GM21723 (cell line): ENCODE measurements around the gene TOMM22.

Experiments used
- ATAC-seq: cut with Tn5 transposase; IDR thresholded peaks from one replicate; pipeline ENCODE4 v1.9.1; 2021; ENCODE audit warnings: mild to moderate bottlenecking, moderate library complexity; ENCODE audit not compliant: unreplicated experiment

The TOMM22 gene

DNA sequence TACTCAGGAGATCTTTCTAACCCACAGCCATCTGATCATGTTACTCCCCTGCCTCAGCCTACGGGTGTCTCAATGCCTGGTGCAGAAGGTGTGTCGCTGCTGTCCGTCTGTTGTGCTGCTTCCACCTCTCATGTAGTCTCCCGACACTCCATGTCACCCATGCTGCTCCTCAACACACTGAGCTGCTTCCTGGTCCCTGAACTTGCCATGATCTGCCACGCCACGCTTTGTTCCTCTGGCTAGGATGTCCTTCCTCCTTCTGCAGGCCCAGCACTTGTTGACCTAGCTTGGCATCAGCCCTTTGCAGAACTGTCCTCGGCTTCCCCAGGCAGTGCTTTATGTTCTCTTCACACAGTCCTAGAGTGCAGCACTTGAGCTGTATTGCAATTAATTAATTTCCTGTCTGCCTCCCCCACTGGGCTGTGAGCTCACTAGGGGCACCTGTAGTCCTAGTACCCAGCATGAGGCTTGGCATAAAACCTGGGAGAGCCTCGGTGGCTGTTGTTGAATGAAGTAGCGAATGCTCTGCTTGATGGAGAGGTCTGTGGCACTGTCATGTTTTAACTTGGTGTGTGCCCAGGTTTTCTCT lies 33.5 kb downstream of the TOMM22 start:
- no peak for ATAC-seq

DNA sequence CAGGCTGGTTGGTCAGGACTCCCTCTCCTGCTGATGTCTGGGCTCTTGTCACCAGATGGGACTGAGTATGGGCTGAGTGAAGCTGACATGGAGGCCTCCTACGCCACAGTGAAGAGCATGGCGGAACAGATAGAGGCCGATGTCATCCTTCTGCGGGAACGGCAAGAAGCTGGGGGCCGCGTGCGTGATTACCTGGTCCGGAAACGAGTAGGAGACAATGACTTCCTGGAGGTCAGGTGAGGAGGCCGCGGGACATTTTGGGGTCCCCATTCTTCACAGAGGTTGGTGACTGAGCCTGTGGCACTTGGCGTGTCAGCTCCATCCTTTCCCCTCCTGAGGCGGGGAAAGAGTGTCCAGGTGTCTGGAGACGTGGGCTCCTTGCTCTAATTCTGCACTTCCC lies 34.1 kb downstream of the TOMM22 start:
- ATAC-seq: no peak

DNA sequence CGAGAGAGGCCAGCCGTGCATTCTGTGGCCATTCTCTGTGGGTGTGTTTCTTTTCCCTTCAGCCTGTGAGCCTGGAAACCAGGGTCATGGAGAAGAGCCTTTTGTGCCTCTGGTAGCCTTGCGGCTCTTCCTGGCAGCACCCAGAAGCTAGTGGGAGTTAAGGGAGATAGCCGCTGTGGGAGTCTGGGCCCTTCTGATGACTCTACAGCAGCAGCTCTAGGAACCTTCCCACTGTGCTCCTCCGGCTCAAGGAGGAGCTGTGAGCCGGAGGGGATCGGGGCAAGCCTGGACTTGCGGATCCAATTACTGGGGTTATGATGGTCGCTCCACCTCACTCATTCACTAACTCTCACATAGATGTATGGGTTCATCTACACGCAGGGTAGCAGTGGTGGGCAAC lies 34.5 kb downstream of the TOMM22 start:
- ATAC-seq: no peak

DNA sequence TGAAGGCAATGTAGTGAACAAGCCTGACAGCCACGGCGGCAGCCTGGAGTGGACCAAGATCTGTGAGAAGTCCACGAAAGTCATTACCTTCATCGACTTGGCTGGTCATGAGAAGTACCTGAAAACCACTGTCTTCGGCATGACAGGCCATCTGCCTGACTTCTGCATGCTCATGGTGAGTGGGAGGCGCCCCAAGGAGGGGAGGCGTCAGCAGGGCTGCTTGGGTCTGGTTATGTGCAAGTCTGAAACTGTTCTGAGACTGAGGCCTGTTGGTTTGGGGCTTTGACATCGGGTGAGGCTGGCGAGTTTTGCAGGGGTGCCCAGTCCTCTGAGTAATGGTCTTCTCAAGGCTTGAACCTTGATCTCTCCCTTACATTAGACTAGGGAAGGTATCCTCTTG lies 35.1 kb downstream of the TOMM22 start:
- ATAC-seq: no peak

DNA sequence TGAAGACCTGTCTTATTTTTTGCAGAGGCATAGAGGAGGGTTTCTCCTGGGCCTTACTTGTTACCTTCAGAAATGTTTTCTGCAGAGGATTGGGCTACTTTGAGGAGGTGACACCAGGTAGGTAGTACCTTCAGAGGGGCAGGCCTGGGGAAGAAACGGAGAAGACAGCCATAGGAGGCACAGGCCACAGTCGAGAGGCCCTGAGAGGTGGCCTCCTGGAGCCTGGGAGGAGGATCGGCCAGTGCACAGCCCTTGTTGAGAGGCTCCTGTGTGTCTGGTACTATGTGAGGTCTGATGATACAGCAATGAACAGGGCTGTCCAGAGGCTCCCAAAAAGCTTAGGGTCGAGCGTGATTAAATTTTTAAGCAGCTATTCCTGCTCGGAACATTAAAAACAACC lies 35.5 kb downstream of the TOMM22 start:
- ATAC-seq: no peak

DNA sequence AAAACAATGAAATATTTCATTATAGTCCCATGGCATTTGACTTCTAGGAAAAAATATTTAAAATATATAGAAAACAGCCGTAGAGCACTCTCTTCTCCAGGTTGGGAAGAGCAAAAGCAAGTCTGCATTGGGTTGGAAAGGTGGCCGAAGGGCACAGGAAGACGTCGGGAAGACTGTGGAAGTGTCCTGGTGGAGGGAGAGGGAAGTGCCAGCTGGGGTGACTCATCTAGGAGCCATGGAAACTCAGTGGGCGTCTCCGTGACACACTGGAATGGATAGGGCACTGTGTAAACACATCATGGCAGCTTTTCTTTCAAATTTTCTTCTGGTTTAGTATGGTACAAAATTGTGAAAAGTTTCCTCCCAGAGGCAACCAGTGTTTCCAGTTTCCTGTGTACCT lies 36.7 kb downstream of the TOMM22 start:
- ATAC-seq: no peak

DNA sequence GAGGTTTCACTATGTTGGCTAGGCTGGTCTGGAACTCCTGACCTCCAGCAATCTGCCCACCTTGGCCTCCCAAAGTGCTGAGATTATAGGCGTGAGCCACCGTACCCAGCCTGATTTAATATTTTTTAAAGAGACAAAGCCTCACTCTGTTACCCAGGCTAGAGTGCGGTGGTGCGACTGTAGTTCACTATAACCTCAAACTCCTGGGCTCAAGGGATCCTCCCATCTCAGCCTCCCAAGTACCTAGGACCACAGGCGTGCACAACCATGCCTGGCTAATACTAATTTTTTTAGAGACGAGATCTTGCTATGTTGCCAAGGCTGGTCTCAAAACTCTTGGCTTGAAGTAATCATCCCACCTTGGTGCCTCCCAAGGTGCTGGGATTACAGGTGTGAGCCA lies 37.4 kb downstream of the TOMM22 start:
- no peak for ATAC-seq

DNA sequence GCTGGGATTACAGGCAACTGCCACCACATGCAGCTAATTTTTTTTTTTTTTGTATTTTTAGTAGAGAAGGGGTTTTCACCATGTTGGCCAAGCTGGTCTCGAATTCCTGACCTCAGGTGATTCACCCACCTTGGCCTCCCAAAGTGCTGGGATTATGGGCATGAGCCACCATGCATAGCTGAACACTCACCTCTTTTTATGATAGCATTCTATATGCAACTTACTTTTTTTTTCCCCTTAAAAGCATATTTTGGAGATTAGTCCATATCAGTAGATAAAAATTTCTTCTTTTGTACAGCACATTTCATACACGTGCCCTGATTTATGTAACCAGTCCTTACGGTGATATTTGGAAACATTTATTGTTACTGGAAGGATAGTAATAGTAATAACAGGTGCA lies 38.6 kb downstream of the TOMM22 start:
- no peak for ATAC-seq

DNA sequence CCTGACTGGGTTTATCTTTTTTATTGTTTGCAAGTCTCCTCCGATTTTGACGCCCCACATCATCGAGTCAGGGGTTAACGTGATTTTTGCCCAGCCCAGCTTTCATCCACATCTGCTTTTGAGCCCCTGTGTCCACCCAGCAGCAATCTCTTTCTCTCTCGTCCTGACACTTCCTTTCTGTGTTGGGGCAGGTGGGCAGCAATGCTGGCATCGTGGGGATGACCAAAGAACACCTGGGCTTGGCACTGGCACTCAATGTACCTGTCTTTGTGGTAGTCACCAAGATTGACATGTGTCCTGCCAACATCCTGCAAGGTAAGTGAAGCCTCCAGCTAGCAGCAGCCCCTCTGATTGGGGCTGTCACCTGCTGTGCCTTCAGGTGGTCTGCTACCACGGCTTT lies 39.8 kb downstream of the TOMM22 start:
- ATAC-seq: no peak

DNA sequence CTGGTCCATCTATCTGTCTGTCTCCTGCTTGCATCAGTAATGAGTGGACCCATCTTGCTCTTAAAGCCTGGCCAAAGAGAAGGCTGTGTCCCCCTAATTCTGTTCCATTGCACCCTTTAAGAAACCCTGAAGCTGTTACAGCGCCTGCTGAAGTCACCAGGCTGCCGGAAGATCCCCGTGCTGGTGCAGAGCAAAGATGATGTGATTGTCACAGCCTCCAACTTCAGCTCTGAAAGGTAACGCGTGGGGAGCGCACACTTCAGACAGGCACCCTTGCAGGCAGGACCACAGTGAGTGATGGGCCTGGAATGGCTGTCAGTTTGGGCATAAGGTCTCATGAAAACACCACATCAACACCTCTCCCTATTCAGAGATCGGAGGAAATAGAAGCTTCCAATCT lies 42.4 kb downstream of the TOMM22 start:
- ATAC-seq: no peak

DNA sequence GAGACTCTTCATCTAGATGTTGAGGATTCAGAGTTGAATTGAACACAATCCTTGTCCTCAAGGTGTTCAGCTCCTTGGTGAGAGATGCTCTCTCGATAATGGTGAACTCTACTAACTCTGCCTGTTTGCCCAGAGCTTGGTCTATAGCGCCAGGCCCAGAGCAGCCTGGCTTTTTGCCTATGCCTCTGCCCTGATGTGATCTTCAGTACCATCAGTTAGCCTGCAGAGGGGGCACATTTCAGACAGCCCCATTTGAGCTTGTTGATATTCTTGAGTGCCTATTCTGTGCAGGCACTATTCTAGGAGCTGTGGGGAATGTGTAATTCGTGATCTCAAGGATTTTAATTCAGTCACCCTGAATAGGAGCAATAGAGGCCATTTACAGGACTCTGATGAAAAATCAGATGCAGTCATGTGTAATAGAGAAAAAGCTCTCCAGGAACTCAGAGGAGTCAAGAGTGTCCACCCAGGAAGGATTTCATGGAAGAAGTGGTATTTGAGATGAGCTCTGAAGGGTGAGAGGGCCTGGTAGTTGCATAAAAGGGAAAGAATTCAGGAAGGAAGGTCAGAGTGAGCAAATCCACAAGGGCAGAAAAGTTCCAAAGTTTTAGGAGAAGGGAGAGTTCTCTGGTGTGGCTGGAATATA lies 43.3 kb downstream of the TOMM22 start:
- ATAC-seq: no peak

DNA sequence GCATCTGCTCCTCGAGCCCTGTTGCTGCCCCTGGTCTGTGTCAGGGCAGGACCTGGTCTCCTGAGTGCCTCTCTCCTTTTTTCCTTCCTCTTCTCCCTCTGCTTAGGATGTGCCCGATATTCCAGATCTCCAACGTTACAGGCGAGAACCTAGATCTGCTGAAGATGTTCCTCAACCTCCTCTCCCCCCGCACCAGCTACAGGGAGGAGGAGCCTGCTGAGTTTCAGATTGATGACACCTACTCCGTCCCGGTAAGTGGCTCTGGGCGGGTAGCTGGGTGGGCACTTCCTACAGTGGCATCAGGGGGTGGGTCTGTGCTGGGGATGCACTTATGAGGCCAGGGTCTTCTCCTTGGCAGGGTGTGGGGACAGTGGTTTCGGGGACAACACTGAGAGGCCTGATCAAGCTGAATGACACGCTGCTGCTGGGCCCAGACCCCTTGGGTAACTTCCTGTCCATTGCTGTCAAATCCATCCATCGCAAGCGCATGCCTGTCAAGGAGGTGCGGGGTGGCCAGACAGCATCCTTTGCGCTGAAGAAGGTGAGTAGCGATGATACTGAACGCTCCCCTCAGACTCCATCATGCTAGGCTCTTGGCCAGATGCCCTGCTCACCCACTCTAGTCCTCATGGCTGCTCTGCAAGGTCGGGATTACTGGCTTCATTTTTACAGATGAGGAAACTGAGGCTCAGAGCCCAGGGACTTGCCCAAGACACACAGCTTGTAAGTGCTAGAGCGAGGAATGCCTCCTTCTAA lies 44.3 kb downstream of the TOMM22 start:
- no peak for ATAC-seq

DNA sequence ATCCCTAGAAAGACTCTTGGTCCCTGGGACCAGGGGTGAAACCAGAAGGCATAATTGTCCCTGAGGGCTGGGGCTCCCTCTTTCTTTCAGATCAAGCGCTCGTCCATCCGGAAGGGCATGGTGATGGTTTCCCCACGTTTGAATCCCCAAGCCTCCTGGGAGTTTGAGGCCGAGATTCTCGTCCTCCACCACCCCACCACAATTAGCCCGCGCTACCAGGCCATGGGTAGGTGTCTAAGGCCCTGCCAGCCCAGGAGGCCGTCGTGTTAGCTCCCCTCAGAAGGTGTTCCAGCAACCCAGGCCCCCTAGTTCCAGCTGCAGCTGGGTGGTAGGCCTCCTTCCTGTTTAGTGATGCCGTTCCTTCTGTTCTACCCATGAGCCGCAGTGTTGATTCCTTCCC lies 45.4 kb downstream of the TOMM22 start:
- no peak for ATAC-seq

DNA sequence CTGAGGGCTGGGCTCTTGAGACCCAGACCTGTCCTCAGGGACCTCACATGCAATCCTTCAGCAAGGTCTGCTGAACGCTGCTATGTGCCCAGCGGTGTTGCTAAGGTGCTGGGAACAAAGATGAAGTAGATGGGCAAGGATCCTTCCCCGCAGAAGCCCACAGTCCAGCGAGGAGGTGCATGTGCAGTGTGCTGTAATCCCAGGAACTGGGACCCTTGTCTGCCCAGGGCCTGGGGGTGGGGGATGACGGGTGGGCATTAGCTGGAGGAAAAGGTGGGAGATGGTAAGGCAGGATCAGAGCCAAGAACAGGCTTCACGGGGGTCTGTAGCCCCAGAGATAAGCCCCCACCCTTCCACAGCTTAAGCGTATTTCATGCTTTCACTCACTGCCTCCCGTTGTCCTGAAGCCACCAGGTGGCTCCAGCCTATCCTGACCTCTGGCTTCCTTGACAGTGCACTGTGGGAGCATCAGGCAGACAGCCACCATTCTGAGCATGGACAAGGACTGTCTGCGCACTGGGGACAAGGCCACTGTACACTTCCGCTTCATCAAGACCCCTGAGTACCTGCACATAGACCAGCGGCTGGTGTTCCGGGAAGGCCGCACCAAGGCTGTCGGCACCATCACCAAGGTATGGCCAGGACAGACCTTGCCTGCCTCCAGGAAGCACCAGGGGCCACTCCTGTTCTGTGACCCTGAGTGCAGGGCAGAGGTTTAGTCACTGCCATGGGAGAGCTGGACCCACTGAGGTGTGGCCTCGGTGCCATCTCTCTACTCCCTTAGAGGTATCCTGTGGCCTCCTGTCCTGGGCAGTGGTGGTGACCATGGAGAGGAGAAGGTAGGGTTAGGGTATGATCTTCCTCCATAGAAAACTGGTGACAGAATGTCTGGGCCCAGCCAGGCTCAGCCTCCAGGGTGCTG lies 46.0 kb downstream of the TOMM22 start:
- ATAC-seq: no peak

DNA sequence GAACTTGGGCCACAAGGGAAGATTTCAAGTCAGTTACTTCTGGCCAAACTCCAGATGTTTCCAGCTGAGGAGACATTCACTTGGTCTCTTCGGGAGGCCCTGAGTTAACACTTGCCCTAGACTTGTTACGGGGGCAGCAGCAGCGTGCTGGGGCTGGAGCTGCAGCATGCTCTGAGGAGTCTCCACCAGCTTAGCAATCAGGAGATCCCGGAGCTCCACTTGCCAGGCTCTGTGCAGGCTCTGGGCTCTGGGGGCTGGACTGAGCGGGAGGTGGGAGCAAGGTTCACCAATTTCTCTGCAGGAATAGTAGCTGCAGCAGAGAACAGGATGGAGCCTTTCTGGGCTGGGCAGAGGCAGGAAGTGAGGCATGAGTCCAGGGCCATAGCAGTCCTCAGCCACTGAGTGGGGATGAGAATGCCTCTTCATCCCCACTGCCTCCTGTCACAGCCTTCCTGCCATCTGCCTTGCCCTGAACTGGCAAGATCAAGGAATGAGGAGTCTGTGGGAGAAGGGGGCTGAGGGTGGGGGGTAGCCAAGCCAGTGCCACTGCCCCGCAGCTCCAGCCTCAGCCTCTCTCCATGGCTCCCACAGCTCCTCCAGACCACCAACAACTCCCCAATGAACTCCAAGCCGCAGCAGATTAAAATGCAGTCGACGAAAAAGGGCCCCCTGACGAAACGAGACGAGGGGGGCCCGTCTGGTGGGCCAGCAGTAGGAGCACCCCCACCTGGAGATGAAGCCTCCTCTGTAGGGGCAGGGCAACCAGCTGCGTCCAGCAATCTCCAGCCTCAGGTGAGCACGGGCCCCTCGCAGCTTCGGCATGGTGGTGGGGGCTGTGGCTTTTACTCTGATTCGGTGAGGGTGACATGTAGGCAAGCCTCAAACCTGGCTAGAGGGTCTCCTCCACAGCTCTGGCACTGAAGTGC lies 47.4 kb downstream of the TOMM22 start:
- no peak for ATAC-seq

DNA sequence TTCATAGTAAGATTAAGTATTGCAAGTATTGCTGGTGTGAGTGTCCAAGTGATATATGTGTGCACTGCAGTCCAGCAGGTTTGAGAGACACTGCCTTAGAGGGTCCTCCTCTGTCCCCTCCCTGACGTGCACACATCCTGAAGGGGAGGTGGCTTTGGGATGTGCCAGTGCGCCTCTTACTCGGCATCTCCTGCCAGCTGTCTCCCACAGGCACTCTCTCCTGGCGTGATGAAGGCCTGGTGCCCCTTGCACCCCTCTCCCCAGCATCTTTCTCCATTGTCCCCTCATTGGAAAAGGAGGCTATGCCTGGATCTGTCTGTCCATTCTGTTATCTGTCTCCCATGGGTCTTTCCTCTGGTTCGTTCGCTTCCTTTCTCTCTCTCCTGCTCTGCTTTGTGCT lies 48.2 kb downstream of the TOMM22 start:
- ATAC-seq: no peak

DNA sequence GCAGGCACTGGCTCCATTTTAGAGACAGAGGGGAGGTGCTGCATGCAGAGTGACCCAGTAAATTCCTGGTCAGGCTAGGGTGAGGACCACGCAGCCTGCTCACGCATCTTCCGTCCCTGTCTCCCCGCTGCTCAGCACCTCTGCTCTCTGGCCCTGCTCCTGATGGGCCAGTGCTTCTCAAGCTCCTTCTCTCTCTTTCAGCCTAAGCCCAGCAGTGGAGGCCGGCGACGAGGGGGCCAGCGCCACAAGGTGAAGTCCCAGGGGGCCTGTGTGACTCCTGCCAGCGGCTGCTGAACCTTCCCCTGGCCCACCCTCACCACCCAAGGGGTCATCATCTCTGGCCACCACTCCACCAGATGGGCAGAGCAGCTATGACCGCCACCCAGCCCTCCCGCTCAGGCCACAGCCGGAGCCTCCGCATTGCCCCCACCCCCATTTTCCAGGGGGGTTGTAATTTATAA lies 48.7 kb downstream of the TOMM22 start:
- no peak for ATAC-seq

DNA sequence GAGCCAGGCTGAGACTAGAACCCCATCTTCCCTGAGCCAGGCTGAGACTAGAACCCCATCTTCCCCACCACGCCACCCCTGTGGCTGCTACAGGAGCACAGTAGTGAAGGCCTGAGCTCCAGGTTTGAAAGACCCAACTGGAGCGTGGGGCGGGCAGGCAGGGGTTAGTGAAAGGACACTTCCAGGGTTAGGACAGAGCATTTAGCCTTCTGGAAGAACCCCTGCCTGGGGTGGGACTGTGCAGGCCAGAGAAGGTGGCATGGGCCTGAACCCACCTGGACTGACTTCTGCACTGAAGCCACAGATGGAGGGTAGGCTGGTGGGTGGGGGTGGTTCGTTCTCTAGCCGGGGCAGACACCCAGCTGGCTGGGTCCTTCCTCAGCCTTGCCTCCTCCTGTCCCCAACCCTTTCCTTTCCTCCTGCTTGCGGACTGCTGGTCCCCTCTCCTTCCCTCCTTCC lies 50.0 kb downstream of the TOMM22 start:
- no peak for ATAC-seq

DNA sequence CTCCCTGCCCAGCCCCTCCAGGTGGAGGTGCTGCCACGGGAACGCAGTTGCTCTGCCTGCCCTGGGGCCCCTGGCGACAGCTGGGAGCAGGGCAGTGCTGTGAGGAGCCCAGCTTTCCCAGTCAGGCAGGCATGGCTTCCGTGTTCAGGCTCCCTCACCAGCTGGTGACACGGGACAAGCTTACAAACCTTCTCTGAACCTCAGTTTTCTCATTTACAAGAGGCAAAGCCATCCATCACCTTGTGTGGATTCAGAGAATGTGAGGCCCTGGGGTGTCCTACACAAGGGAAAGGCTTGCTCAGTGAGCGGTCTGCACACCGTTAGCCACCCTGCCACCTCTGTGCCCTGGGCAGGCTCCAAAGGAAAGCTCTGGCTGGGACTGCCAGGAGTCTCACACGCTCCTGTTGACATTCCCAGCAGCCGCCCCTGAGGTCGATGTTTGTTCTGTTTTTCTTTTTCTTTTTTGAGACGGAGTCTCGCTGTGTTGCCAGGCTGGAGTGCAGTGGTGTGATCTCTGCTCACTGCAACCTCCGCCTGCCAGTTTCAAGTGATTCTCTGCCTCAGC lies 50.6 kb downstream of the TOMM22 start:
- no peak for ATAC-seq

DNA sequence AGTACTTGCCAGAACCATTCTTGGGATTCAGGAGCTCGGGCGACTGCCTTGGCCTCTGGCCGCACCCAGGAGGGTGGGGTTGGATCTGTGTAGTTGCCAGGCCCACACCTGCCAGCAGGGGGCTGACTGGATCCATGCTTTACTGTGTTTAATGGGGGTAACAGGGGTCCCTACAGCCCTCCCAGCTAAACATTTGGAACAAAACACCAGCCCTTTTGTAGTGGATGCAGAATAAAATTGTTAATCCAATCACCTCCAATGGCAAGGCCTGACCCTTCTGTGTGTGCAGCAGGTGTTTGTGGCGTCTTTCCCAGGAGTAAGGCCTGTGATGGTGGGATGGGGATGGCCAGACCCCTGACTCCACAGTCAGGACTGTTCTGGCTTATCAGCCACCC lies 51.6 kb downstream of the TOMM22 start:
- no peak for ATAC-seq
